Large intestine (tissue), 12 donors: ENCODE results near the gene MARCKS. TPM values are rescaled to one million over a fixed set of nuclear protein-coding genes. Genes with fewer than 3 reads are reported as not detected.
A peak's percentile ranks its signal among the peaks of the same experiment; 100 is the strongest.

Source experiments
- DNase-seq, 2 donors: peaks; one replicate each; pipeline versions ENCODE4 v3.0.0 to v3.0.0-alpha.2; 2013
- H3K27ac ChIP-seq: one replicate; pipeline ENCODE4 v1.5.1; 2013; ENCODE audit warnings: low read length
- H3K27me3 ChIP-seq: 2 replicates; pipeline ENCODE4 v1.6.1; 2013; ENCODE audit warnings: low read length; ENCODE audit not compliant: control insufficient read depth, insufficient read depth
- H3K36me3 ChIP-seq: 2 replicates; pipeline ENCODE4 v1.6.1; 2013; ENCODE audit warnings: low read length; ENCODE audit not compliant: control insufficient read depth, insufficient read depth
- H3K4me1 ChIP-seq: one replicate; pipeline ENCODE4 v1.6.1; 2013; ENCODE audit warnings: low read length; ENCODE audit not compliant: control insufficient read depth, insufficient read depth
- H3K4me3 ChIP-seq: one replicate; pipeline ENCODE4 v1.5.1; 2013; ENCODE audit warnings: low read length
- H3K9me3 ChIP-seq: one replicate; pipeline ENCODE4 v1.6.1; 2013; ENCODE audit warnings: mild to moderate bottlenecking, low read depth, low read length, moderate library complexity; ENCODE audit not compliant: control insufficient read depth
- WGBS: methylation state at CpG from one replicate; pipeline ENCODE4 v1.1.5; 2013; ENCODE audit warnings: low lambda C conversion rate; ENCODE audit not compliant: insufficient coverage; 5-methylcytosine and 5-hydroxymethylcytosine counted together
- long read RNA-seq, 11 donors: transcript quantifications; one replicate each; lab custom pipeline, GENCODE V29; 2026
- polyA plus RNA-seq: library from polyadenylated mRNA; unstranded; fragments of 120-200 nt; gene quantifications from one replicate; pipeline ENCODE4 v1.2.1, GENCODE V29; 2013

Gene MARCKS, protein sequence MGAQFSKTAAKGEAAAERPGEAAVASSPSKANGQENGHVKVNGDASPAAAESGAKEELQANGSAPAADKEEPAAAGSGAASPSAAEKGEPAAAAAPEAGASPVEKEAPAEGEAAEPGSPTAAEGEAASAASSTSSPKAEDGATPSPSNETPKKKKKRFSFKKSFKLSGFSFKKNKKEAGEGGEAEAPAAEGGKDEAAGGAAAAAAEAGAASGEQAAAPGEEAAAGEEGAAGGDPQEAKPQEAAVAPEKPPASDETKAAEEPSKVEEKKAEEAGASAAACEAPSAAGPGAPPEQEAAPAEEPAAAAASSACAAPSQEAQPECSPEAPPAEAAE
- polyA plus RNA-seq = 97.6 TPM
- long read RNA-seq, donor 1, full-length matches to known transcripts = 42 of 42 reads
- long read RNA-seq, donor 1, partial matches to known transcripts = 0 of 42 reads
- long read RNA-seq, donor 1, other reads (novel, unspliced or antisense) = 0 of 42 reads
- long read RNA-seq, donor 2, full-length matches to known transcripts = 102 of 111 reads
- long read RNA-seq, donor 2, partial matches to known transcripts = 9 of 111 reads
- long read RNA-seq, donor 2, other reads (novel, unspliced or antisense) = 0 of 111 reads
- long read RNA-seq, donor 3, full-length matches to known transcripts = 112 of 540 reads
- long read RNA-seq, donor 3, partial matches to known transcripts = 428 of 540 reads
- long read RNA-seq, donor 3, other reads (novel, unspliced or antisense) = 0 of 540 reads
- long read RNA-seq, donor 4, full-length matches to known transcripts = 14 of 14 reads
- long read RNA-seq, donor 4, partial matches to known transcripts = 0 of 14 reads
- long read RNA-seq, donor 4, other reads (novel, unspliced or antisense) = 0 of 14 reads
- long read RNA-seq, donor 5, full-length matches to known transcripts = 96 of 499 reads
- long read RNA-seq, donor 5, partial matches to known transcripts = 397 of 499 reads
- long read RNA-seq, donor 5, other reads (novel, unspliced or antisense) = 6 of 499 reads
- long read RNA-seq, donor 6, full-length matches to known transcripts = 95 of 121 reads
- long read RNA-seq, donor 6, partial matches to known transcripts = 26 of 121 reads
- long read RNA-seq, donor 6, other reads (novel, unspliced or antisense) = 0 of 121 reads
- long read RNA-seq, donor 7, full-length matches to known transcripts = 85 of 99 reads
- long read RNA-seq, donor 7, partial matches to known transcripts = 0 of 99 reads
- long read RNA-seq, donor 7, other reads (novel, unspliced or antisense) = 14 of 99 reads
- long read RNA-seq, donor 8, full-length matches to known transcripts = 84 of 84 reads
- long read RNA-seq, donor 8, partial matches to known transcripts = 0 of 84 reads
- long read RNA-seq, donor 8, other reads (novel, unspliced or antisense) = 0 of 84 reads
- long read RNA-seq, donor 9, full-length matches to known transcripts = 60 of 66 reads
- long read RNA-seq, donor 9, partial matches to known transcripts = 6 of 66 reads
- long read RNA-seq, donor 9, other reads (novel, unspliced or antisense) = 0 of 66 reads
- long read RNA-seq, donor 10, full-length matches to known transcripts = 101 of 101 reads
- long read RNA-seq, donor 10, partial matches to known transcripts = 0 of 101 reads
- long read RNA-seq, donor 10, other reads (novel, unspliced or antisense) = 0 of 101 reads
- long read RNA-seq, donor 11, full-length matches to known transcripts = 88 of 95 reads
- long read RNA-seq, donor 11, partial matches to known transcripts = 0 of 95 reads
- long read RNA-seq, donor 11, other reads (novel, unspliced or antisense) = 7 of 95 reads

DNA sequence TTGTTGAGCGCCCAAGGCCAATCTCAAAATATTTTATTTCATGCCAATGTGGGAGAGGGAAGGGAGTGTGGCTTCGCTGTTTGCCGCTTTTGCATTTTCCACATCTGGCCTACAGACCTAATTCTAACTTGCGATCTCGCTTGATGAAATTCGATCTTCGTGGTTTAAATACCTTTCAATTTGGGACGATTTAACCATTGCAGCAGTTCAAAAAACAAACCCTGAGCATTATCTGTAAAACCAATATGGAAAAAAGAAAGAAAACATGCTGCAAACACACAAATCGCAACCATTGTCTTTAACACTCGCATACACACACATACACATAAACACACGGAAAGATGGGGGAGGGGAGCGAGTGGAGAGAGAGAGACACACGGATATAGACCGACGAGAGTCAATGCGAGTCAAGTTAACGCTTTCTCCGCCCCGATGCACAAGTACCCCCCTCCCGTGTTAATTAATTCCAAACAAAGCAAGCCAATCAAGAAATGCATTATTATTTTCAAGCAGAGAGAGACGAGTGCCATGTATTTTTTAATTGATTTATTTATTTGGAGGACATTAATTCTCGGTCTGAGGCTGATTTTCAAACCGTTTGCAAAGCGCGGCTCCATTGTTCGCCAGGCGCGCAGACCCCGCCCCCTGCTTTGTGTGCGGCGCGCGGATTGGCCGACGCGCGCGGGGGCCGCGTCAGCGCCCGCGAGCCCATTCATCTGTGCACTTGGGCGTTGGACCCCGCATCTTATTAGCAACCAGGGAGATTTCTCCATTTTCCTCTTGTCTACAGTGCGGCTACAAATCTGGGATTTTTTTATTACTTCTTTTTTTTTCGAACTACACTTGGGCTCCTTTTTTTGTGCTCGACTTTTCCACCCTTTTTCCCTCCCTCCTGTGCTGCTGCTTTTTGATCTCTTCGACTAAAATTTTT lies at the start of gene MARCKS:
Gene MARCKS (plus strand): TSS at position 721 of the 931 bp plus-strand sequence. CDS start 401 bp downstream, outside the sequence.
- H3K27ac ChIP-seq = peak within 1 kb of the TSS; percentile 97
- no peaks in the 10 kb centered on the region for H3K27me3 ChIP-seq
- peak; percentile 94 to 95 for DNase-seq
- no peaks in the 10 kb centered on the region for H3K9me3 ChIP-seq
- 0% methylated on average over 4 of the region's 49 CpGs for WGBS
- peak within 1 kb of the TSS; percentile 93 for H3K4me3 ChIP-seq
- peaks cover 7% of the 10 kb centered on the region for H3K4me1 ChIP-seq
- H3K36me3 ChIP-seq = no peaks in the 10 kb centered on the region

DNA sequence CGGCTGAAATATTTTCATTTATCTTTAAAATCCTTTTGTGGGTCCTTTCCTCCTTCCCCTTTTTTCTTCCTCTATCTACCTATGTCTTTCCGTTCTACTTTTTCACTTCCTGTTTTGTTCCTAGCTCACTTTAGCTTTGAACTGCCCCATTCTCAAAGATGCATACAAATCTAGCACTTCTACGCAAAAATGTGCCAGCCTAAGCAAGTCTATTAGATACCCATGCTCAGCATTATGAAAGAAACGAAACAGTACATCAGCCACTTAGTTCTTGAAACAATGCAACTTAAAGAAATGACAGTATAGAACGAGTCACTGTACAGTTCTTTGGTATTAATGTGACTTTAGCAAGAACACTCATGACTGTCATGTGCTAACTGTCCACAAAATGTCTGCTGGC lies 47.3 kb upstream of the MARCKS start:
- H3K4me3 ChIP-seq = no peak overlapping the region
- no peak overlapping the region for H3K27ac ChIP-seq
- WGBS = 95% methylated on average over 2 of the region's 5 CpGs

DNA sequence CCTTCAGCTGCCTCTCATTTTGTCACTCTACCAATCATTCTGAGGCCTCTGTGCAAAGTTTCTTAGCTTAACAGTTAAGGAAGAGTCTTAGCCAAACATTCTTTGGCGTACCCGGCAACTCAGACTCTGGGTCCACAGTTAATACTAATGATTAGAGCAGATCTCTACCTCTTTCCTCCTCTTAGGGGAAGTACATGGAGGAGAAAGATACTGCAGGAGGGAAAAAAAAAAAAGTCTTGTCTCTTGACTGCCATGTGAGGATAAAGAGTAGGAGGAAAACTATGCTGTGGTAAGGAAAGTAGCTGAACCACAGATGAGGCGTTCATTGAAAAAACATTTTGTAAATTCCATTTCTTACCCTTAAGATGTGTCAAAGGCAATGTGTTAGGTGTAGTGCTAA lies 44.0 kb upstream of the MARCKS start:
- 100% methylated on average over 1 of the region's 3 CpGs for WGBS
- peaks cover under 1% of the 10 kb centered on the region for H3K4me1 ChIP-seq
- no peaks in the 10 kb centered on the region for H3K9me3 ChIP-seq
- no peak overlapping the region for H3K4me3 ChIP-seq
- H3K36me3 ChIP-seq = no peaks in the 10 kb centered on the region
- no peak for DNase-seq
- H3K27ac ChIP-seq = no peak overlapping the region
- no peaks in the 10 kb centered on the region for H3K27me3 ChIP-seq

More for the DNA sequence above, 47.3 kb upstream of the MARCKS start:
- Histone ChIP-seq H3K27me3 (no peaks in the 10 kb centered on the region), H3K36me3 (no peaks in the 10 kb centered on the region), H3K9me3 (no peaks in the 10 kb centered on the region), H3K4me1 (no peaks in the 10 kb centered on the region)
- DNase-seq = no peak

DNA sequence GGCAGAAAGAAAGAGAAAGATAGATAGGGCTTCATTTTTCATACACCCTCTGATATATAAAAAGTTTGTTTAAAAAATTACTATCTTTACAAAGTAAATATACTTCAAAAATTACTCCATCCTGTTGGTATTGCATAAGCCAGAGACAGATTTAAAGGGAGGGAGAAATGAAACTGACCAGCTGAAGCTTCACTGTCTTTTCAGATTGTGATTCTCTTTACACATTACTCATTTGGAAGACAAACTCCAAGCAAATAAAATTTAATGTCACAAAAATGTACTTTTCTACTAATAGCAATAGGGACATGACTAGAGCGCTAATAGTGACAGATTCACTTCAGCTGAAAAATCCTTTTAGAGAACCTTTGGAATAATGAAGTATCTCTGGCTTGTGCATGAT lies 38.6 kb upstream of the MARCKS start:
- H3K27ac ChIP-seq = peak overlapping the region; percentile 58
- WGBS = 57% methylated on average over 1 of the region's 1 CpG
- peaks cover 8% of the 10 kb centered on the region for H3K4me1 ChIP-seq
- no peak overlapping the region for H3K4me3 ChIP-seq
- no peaks in the 10 kb centered on the region for H3K27me3 ChIP-seq
- H3K9me3 ChIP-seq = no peaks in the 10 kb centered on the region
- H3K36me3 ChIP-seq = no peaks in the 10 kb centered on the region
- peak in 1 of 2 donors; percentile 69 for DNase-seq

DNA sequence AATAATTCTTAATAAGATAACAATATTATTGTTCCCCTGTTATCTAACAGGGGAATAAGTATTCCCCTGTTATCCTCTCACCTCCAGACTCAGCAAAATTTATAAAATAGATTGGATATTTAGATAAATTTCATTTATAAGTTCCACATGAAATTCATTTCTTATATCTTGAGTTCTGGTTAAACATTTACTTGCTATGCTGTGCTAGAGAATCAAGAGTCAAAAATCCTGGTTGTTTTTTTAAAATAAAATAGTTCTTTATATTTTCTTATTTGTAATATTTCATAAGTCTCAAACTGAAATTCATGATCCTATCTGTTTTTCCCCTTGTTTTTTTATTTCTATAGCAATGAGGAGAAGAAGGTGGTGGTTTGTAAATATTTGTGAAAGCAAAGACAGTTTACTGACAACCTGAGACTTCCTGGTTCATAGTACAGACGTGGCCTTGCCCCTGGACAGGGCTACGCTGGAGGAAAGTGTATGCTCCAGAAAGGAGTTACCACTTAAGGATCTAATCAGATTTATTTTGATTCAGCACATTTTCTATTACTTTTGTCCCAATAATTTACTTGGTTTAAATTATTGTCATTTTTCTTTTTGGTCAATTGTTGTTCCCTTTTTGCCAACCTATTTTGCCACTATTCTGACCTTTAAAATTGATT lies 37.8 kb upstream of the MARCKS start:
- H3K4me1 ChIP-seq = peaks cover 8% of the 10 kb centered on the region
- H3K9me3 ChIP-seq = no peaks in the 10 kb centered on the region
- H3K36me3 ChIP-seq = no peaks in the 10 kb centered on the region
- no CpG with 5 or more reads among the region's 2 CpGs for WGBS
- peak; percentile 76 to 83 for DNase-seq
- H3K27me3 ChIP-seq = no peaks in the 10 kb centered on the region
- H3K27ac ChIP-seq = peak overlapping the region; percentile 58
- no peak overlapping the region for H3K4me3 ChIP-seq

DNA sequence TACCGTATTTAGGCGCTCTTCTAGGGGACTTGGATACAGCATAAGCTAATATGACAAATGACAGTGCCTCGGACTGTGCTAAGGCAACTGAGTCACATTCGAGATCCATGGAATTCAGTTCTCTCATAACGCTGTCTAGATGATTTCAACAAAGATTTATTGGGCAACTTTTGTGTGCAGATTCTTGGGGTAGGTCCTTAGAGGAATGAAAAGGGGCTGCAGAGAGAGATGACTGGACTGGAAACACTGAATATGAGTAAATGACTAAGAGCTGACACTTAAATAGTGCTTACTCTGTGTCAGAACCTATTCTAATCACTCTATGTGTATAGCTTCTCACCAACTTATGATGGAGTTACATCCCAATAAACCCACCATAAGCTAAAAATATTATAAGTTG lies 36.4 kb upstream of the MARCKS start:
- WGBS = 100% methylated on average over 4 of the region's 5 CpGs
- Histone ChIP-seq H3K27me3 (no peaks in the 10 kb centered on the region), H3K36me3 (no peaks in the 10 kb centered on the region), H3K4me1 (peaks cover 8% of the 10 kb centered on the region), H3K9me3 (no peaks in the 10 kb centered on the region), H3K27ac (no peak overlapping the region), H3K4me3 (no peak overlapping the region)
- no peak for DNase-seq

DNA sequence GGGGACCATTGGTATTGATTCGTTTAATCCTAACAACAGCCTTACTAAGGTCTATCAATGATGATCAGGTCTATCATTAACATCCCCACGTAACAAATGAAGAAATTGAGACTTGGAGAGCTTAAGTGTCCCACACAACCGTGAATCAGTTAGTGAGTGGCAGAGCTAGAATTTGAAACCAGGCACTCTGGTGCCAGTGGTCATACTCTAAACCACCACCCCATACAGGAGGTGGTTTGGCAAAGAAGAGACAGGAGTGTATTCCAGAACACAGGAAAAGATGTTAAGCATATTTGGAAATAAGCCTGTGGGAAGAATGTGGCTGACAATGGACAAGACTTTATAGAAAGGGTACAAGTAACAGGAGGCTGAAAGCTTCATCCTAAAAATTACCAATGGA lies 35.7 kb upstream of the MARCKS start:
- Histone ChIP-seq H3K9me3 (no peaks in the 10 kb centered on the region), H3K4me1 (peaks cover 8% of the 10 kb centered on the region), H3K4me3 (no peak overlapping the region), H3K27ac (no peak overlapping the region), H3K27me3 (no peaks in the 10 kb centered on the region), H3K36me3 (no peaks in the 10 kb centered on the region)
- WGBS = no CpG with 5 or more reads among the region's 3 CpGs
- no peak for DNase-seq

DNA sequence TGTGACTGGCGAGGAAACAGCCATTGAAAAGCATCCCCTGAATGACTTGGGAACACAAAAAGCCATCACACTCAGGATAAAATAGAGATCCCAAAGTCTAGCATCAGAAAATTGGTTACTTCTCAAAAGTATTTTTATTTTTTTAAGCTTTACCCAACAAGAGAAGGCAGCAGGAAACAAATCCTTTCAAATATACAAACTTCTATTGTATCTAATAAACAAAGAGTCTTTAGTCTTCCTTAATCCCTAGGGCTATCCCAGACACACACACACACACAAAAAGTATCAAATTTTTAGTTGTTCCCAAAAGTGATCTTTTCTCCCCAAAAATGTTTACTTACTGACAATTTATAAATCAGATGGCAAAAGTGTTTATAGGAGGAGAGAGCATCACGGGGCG lies 33.2 kb upstream of the MARCKS start:
- H3K9me3 ChIP-seq = no peaks in the 10 kb centered on the region
- peaks cover 8% of the 10 kb centered on the region for H3K4me1 ChIP-seq
- no peak for DNase-seq
- H3K36me3 ChIP-seq = no peaks in the 10 kb centered on the region
- no peak overlapping the region for H3K27ac ChIP-seq
- no peak overlapping the region for H3K4me3 ChIP-seq
- no CpG with 5 or more reads among the region's 3 CpGs for WGBS
- no peaks in the 10 kb centered on the region for H3K27me3 ChIP-seq
